GM12873 (cell line): Measurements from ENCODE around the gene SETD4.

ENCODE experiments used
- TF ChIP-seq, protein P1 (sequence below): IDR thresholded peaks from 2 replicates; pipeline ENCODE4 v1.5.1; 2012; ENCODE audit warnings: low read depth, mild to moderate bottlenecking, moderate library complexity, low read length, control low read depth; ENCODE audit not compliant: insufficient read depth; ENCODE audit errors: missing control alignments

The SETD4 gene

DNA sequence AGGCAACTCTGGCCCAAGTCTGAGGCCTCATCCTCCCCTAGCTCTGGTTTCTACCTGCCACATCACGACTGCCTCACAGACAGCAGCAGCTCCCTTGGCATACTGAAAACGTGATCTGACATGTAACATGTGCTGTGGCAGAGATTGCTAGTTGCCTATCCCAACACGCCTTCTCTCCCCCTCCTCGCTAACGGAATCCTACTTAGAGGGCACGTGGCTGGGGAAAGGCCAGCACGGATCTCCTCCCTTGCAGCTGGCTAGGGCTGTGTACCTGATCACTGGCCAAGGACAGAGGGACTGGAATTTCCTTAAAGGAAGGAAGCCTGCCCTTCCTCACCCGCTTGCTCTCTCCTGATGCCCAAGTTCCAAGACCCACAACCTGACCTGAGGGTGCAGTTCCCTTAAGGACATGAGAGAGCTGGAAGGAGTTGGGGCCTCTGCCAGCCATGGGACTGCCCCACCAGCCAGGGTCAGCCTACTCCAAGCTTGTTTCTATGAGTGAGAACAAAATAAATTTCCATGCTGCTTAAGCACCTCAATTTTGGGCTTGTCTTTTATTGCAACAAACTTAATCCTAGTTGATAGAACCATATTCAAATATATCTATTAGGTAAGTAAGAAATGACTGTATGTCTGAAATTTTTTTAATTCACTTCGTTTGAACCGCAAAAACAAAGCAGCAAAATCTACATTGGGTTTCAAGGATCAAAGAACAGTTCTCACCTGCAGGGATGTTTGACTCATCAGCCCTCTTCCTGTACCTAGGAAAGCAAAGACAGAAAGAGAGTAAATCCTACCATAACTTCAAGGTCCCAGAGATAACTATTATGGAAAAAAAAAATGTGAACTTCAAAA lies 7.2 kb downstream of the SETD4 start:
- TF ChIP-seq, protein P1, sequence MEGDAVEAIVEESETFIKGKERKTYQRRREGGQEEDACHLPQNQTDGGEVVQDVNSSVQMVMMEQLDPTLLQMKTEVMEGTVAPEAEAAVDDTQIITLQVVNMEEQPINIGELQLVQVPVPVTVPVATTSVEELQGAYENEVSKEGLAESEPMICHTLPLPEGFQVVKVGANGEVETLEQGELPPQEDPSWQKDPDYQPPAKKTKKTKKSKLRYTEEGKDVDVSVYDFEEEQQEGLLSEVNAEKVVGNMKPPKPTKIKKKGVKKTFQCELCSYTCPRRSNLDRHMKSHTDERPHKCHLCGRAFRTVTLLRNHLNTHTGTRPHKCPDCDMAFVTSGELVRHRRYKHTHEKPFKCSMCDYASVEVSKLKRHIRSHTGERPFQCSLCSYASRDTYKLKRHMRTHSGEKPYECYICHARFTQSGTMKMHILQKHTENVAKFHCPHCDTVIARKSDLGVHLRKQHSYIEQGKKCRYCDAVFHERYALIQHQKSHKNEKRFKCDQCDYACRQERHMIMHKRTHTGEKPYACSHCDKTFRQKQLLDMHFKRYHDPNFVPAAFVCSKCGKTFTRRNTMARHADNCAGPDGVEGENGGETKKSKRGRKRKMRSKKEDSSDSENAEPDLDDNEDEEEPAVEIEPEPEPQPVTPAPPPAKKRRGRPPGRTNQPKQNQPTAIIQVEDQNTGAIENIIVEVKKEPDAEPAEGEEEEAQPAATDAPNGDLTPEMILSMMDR = no peak

DNA sequence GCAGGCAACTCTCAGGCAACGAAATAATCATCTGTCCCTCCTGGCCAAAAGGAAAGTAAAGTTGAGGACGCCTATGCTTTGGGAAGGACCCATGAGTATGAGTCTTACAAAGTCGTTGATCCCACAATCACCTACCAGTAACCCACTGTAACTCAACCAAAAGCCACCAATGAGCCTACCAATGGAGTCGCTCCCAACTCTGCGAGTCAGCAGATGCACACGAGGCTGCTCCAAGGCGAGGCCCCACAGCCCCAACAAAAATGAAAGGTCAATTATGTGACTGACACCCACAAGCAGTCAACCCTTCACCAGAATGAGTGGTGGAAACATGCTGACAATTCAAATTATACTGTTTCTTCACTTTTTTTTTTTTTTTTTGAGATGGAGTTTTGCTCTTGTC lies 12.0 kb downstream of the SETD4 start:
- TF ChIP-seq, protein P1 = no peak

DNA sequence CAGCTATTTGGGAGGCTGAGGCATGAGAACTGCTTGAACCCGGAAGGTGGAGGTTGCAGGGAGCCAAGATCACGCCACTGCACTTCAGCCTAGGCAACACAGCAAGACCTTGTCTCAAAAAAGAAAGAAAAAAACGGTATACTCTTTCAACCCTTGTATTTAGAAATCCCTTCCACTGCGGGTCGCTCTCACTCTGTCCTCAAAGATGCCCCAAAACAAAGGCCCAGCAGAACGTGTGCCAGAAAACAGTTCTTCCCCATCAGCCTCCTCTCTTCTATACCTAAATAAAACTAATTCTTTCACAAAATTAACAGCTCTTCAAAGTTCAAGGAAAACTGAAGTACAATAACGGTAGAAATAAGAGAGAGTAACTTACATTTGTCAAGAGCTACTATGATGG lies 13.2 kb downstream of the SETD4 start:
- TF ChIP-seq, protein P1 = no peak

DNA sequence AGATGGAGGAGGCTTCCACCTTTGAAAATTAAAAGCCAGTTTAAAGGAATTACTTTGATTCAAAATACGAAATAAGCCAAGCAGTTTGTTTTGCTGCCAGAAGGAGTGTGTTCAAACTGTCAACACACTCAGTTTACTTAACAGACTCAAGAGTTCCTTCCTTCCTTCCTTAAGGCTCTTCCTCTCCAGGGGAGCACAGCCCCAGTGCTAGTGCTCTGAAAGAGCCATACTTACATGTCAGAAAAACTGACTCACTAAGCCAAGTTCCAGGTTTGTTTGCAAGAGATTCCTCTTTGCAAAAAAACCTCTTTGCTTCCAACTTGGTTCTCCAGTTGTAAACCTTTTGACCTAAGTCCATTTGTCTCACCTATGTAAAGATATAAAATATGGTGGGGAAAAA lies 14.3 kb downstream of the SETD4 start:
- TF ChIP-seq, protein P1 = no peak

DNA sequence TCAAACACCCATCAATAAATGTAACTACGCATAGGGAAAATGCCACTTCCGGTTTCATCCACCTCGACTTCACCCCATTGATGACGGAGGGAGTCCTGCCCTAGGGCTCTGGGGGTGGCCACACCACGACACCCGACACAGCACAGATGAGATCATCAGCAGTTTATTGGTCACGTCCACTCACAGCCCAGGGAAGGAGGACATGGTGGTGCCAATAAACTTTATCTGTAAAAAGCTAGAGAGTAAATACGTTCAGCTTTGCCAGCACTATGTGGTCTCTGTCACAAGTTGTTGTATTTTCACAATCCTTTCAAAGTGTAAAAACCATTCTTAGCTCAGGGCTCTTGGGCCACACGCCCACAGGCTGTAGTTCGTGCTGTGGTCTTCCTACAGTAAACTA lies 16.3 kb downstream of the SETD4 start:
- TF ChIP-seq, protein P1 = no peak

DNA sequence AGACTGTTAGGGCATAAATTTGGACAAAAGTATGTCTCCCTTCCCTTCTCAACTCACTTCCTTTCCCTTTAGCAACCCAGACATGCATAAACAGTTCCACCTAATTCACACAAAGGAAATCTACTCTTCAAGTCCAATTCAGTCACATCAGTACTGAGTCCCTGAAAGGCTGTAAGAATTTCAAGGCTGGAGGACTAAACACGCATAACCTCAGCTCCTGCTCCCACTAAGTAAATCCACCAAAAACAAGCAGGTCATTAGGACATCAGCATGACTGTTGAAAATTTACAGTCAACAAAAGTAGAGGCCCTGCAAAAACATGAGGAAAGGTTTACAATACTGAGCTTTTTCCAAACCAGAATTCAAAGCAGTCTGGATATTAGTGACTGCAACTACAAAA lies 18.4 kb downstream of the SETD4 start:
- TF ChIP-seq, protein P1 = no peak

DNA sequence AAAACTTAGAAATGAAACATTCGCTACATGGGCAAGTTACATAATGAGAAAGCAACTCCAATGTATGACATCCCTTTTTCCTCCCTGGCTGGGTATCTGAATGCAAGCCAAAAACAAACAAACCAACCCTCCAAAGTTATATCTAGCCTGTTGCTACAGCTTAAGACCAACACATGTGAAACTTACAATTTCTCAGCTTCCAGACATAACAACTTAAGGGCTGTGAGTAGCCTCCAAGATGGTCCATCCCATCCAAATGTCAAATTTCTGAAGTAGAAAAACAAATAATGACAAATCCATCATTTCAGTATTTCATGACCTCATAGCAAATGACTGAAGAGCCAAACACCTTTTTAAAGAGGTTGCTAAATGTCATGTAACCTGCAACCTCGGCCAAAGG lies 19.9 kb downstream of the SETD4 start:
- TF ChIP-seq, protein P1 = no peak
